NCI-H1417 treated with DMSO at 0.1 percent for 48 hours (cell line): ENCODE data around the gene DNAJC13.

Source experiments
- DNase-seq: peaks from one replicate; lab custom pipeline; 2025; lab: John Stamatoyannopoulos, UW

DNAJC13 gene

DNA sequence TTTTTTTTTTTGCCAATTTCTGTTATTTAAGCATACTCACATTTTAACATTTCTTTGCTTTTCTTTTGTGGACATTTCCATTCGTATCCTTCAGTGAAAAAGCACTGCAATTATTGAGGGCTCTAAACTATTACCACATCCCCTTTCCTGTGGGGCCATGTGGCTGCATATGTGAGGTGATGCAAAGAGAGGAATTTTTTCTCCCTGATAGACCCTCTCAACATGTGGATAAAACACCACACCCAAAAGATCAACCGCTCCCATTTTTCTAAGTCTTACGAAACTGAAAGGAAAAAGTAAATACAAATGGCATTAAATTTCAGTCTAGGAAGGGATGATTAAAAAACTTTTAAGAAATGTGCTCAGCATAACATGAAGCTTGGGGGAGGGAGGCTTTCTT, 68.8 kb downstream of the DNAJC13 start:
- DNase-seq: no peak

DNA sequence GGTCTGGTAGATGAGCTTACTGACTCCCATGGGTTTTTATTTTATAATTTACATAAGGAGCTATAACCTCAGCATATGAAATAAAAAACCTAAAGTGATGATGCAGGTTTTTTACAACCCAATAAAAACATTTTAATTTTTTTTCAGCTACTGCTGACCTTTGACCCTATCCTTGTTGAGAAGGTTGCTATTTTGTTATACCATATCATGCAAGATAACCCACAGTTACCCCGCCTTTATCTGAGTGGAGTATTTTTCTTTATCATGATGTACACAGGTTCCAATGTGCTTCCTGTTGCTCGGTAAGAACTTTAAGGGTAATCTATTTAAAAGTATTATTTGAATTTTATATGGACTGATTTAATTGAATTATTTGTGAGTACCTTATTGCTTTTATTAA, 70.8 kb downstream of the DNAJC13 start:
- no peak for DNase-seq

DNA sequence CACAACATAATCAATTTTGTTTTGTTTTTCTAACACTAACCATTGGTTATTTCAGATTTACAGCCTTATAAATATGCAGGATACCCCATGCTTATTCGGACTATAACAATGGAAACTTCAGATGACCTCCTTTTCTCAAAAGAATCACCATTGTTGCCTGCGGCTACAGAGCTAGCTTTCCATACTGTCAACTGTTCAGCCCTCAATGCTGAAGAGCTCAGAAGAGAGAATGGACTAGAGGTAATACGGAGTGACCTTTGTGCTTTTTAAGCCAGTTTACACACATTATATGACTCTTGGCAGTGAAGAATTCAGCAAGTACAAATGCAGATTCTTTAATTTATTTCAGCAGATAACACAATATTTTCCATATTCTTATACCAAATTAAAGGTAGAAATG, 81.8 kb downstream of the DNAJC13 start:
- DNase-seq: no peak

DNA sequence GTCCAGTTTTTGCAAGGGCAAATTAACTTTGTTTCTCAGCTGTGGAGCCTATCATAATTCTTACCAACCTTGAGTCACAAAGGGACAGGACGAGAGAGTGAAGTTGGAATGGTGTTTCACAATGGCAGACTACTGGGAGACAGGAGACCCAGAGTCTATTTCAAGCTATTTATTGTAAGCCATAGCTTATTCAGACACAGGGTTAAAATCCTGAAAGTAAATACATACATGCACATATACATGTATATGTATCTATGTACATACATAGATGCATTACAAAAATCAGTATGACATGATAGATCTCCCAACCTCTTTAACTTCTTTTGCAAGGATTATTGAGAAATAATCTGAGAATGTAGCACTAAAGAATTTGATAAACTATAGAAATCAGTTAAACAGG, 86.3 kb downstream of the DNAJC13 start:
- DNase-seq: no peak

DNA sequence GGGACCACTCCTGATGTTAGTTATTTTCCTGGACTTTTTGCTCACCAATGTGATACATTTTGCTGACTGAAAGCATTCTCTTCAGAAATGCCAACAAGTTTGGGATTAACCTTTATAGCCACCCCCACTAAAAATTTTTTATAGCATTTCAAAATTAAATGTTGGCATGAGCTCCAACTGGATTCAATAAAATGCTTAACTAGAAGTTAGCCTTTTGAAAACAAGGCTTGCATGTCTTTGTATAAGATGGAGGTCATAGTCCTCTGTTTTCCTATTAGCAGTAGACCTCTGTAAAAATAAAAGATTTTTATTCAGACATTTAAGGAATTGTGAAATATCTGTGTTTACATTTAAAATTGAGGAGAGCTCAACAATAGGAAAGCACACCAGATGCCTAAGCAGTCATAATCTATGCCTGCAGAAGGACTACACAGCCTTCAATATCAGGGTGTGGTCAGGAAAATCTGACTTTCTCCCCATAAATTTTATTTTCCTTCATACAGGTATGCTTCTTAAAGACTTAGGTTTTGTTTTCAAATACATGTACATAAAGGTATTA, 87.2 kb downstream of the DNAJC13 start:
- DNase-seq: no peak

DNA sequence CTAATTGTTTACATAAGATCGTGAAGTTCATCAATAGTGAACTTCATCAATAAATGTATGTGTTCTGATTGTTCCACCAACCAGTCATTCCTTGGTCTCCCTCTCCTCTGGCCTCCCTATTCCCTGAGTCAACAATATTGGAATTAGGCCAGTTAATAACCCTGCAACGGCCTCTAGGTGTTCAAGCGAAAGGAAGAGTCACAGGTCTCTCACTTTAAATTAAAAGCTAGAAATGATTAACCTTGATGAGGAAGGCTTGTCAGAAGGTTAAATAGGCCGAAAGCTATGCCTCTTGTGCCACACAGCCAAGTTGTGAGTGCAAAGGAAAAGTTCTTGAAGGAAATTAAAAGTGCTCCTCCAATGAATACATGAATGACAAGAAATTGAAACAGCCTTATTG, 90.4 kb downstream of the DNAJC13 start:
- DNase-seq: no peak

DNA sequence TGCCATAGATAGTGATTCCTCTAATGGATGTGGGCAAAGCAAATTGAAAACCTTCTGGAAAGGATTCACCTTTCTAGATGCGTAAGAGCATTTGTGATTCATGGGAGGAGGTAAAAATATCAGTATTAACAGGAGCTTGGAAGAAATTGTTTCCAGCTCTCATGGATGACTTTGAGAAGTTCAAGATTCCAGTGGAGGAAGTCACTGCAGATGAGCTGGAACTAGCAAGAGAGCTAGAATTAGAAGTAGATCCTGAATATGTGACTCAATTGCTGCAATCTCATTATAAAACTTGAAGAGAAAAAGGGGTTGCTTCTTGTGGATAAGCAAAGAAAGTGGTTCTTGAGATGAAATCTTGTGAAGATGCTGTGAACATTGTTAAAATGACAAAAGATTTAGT, 91.8 kb downstream of the DNAJC13 start:
- no peak for DNase-seq

DNA sequence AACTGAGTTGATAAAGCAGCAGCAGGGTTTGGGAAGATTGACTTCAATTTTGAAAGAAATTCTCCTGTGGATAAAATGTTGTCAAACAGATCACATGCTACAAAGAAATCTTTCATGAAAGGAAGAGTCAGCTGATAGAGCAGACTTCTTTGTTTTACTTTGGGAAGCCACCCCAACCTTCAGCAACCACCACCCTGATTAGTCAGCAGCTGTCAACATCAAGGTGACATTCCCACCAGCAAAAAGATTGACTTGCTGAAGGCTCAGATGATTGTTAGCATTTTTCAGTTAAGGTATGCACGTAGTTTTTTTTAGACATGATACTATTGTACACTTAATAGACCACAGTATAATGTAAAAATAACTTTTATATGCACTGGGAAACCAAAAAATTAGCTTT, 92.2 kb downstream of the DNAJC13 start:
- DNase-seq: no peak

DNA sequence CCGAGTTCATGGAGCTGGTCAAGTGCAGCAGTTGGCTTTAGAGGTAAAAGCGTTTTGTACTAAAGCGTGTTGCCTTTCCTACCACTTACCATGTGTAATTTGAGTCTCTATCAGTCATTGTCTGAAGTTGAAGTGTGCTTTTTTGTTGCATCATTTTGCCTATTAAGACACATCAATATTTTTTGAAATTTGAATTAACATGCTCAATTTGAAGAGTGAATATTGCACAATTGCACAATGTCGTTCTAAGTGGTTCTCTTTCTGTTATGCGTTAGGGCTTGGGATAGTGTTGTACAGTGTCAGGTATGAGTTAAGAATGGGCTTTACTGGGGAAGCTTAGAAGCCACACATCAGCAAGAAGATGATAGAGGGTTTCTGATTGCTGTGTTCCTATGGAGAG, 95.8 kb downstream of the DNAJC13 start:
- no peak for DNase-seq

DNA sequence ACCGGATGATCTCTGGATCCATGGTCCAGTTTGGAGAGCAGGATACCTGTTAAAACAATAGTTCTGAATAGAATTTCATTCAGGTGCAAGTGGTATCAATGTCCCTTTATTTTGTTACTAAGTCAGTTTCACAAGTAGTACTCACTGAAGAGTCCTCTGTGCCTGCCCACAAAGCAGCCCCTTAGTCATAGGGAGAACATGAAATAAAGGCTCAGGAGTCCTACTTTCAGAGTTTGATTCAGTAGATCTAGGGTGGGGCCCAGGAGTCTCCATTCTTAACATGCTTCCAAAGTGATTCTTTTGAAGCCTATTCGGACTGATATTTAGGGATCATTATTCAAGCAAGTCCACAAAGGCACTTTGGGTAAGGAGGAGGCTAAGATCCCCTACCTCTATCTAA, 100.0 kb downstream of the DNAJC13 start:
- DNase-seq: no peak

DNA sequence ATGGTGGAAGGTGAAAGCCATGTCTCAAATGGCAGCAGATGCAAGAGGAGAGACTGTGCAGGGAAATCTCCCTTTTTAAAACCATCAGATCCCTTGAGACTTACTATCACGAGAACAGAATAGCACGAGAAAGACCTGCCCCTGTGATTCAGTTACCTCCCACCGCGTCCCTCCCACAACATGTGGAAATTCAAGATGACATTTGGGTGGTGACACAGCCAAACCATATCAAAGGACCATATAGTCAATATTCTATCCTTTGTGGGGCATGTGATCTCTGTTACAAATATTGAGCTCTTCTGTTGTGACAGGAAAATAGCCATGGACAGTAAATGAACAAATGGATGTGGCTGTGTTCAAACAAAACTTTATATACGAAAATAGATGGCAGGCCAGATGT, 102.6 kb downstream of the DNAJC13 start:
- DNase-seq: no peak

DNA sequence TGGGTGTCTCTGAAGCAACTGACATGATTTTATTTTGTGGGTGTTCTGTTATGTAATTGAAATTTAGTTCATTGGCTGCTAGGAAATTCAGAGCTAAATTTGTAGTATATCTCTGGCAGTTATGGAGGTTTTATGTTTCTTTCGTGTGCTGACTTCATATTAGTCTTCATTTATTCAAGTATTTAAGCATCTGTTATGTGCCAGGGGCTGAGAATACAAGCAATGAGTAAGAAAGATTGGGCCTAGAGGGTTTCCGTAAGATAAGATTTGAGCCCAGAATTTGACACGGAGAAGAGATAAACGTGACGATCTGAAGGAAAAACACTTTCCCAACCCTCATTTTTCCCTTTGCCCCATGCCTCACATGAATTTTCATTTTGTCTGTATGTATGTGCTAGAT, 104.6 kb downstream of the DNAJC13 start:
- no peak for DNase-seq

DNA sequence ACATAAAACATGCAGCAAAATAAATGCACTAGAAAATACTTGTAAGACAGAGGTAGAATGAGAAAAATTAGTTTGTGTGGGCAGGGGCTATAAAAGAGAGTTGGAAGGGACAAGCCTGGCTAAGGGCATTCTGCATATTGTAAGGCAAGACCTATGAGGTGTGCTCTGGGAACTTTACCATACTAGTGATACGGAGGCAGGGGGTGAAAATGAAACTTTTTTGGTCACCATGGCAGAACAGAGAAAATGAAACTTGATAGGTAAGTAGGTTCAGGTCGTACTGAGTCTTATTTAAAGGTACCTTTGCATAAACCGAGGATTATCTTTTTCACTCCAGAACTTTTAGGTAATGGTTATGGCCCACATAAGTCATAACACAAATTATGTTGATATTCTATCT, 105.1 kb downstream of the DNAJC13 start:
- no peak for DNase-seq

DNA sequence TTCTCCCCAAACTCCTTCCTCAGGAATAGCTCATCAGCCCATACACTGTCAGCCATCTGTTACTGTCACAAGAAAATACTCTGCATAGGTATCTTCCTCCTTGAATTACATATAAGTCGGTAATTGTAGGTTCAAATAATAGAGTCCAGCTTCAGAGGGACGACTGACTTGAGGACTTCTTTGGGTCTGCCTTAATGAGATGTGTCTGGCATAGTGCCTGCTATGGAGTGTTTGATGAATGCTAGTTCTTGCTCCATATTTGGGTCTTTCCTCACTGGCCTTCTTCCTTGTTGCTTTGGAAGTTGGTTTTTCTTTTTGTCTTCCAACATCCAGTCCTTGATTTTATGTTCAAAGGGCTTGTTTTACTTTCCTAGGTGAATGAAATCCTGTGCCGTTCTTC, 113.3 kb downstream of the DNAJC13 start:
- no peak for DNase-seq

DNA sequence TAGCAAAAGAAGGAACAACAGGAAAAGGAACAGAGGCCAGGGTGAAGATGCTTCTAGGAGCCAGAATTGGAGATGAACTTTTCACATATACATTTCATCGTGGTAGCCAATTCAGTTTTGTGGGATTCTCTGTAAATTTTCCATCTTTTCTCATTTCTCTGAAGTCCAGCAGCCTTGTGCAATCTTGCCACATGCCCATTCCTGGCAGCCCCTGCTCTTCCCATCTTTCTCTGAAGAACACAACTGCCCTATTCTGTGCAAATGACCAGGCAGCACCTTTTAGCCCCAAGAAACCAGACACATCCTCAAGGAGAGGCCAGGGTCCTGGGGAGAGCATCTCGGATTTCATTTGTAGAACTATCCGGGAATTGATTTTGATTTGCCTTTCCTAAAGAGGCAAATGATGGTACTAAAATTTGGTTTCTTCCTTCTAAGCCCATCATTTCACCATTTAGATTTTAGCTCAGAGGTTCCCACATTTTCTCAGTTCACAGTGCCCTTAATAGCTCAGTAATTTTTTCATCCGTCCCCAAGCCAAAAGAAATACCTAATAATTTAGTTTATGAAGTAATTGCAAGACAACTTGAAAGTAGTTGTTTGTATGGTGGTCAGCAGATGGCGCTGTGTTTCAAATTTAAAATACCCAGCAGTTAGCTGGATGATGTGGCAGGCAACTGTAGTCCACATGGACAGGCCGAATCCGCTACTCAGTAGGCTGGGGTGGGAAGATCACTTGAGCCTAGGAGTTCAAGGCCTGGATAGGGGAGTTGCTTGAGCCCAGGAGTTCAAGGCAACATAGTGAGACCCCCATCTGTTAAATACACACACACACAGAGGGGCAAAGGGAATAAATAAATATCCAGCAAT, 118.5 kb downstream of the DNAJC13 start:
- peak; percentile 10 for DNase-seq

DNA sequence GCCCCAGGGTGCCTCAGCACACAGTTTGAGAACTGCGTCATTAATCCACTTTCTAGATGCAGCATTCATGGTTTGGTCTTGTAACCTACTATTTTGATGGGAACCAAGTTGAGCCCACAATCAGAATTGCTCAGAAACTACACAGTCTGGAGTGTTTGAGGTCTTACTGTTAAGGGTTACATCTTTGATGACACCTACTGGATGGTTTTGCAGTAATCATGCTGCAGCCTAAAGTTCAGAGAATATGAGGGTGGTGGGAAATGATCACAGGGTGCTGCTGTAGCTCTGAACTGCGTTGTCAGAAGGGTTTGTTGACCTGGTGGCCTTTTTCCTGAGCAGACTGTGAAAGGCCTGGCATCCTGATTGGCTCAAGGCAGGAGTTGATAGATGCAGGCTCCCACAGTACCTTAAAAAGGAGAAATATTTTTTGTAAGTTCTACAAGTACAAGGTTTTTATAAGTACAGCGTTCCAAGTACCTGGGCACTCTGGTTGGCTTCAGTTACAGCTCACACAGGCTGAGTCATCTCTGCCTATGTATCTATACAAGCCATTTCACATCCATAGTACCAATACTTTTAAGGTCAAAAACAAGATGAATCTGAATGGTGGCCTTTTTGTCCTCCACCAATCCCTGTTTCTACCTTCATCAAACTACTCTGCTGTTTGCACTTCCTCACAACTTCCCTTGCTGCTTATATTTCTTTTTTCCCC, 119.3 kb downstream of the DNAJC13 start:
- DNase-seq: no peak

DNA sequence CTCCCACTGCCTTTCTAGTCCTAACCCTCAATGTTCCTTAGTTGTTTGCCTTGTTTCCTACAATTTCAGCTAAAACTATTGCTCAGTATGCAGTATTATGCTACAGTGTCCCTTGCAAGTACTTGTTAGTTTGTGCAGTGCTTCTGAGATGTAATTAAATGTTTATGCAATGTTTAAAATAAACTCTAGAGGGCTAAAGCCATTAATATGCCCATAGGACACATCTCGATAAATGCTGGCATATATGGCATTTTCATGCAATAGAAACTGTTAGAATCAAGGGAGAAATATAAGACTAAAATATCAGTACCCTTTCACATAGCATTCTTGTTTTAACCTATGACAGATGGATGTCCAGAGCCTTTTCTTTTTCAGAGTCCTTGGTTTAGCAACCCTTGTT, 120.0 kb downstream of the DNAJC13 start:
- no peak for DNase-seq

DNA sequence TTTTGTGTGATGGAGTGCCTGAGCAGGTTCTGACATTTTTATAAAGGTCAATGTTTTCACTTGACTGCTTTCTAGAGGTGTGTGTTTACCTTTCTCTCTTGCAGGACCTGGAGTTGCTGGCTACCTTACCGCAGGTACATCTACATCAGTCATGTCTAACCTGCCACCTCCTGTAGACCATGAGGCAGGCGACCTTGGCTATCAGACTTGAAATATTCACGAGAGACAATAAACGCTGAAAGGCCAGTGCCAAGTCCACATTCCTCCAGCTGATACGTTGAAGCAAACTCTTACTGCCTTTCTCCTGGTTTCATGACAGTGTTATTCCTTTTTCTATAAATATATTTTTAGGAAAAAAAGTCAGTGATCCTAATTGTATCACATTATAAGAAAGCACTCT, 120.8 kb downstream of the DNAJC13 start:
- DNase-seq: no peak

DNA sequence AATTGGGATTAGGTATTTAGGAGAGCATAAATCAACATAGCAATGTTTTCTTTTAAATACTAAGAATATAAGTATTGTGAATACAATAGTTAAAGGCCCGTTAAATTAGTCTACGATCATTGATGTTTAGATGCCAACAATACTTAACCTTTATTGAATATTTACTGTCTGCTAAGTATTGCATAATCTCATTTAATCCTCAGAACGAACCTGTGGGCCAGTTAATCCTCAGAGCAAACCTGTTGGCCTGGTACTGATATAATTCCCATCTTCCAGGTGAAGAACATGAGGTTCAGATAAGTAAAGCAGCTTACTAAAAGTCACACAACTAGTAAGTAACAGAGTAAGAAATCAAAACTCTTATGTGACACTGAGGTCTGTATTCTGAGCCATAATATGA, 122.4 kb downstream of the DNAJC13 start:
- DNase-seq: no peak

DNA sequence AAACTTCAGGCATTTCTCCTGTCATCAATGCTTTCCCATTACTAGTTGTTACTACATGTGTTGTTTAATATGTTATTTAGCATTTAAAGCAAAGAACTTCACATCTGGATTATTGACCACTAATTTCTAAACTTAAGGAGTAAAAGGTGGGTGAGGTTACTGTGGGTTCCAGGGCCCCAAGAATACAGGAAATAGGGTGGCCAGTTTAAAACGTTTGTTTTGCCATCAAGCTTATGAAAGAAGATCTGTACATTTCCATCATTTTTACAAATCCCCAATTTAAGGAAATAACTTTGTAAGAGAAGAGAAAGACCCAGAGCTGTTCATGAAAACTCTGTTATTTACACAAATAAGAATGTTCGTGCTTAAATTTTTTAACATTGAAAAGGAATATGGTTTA, 125.3 kb downstream of the DNAJC13 start:
- DNase-seq: no peak

DNA sequence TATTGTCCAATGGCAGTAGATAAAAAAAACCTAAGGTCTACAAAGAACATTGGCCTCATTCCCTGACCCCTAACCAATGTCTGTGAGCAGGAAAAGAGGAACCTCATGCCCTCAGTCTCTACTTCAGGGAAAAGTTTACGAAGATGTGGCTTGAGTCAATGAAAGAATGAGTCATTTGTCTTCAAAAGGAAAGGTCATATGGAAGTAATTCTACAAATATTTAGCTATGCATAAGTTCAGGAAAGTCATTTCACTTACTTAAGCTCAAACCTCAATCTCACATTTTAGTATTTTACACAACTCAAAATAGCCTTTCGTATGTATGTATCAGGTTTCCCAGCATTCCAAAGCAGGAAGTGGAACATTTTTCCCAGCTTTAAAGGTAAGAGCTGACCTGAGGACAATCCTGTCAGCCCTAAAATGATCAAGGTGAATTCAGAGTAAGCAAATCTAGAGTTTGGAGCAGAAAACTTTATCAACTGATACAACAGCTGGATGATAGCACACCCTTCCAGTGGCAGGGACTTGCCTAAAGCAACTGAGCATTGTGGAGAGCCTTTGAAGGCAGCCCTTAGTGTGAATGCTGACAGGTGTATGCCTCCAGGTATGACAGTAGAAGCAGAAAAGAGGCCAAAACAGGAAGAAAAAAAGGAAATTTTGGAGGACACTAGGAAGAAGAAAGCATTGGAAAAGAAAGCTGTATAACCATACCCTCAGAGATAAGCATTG, 125.9 kb downstream of the DNAJC13 start:
- no peak for DNase-seq

DNA sequence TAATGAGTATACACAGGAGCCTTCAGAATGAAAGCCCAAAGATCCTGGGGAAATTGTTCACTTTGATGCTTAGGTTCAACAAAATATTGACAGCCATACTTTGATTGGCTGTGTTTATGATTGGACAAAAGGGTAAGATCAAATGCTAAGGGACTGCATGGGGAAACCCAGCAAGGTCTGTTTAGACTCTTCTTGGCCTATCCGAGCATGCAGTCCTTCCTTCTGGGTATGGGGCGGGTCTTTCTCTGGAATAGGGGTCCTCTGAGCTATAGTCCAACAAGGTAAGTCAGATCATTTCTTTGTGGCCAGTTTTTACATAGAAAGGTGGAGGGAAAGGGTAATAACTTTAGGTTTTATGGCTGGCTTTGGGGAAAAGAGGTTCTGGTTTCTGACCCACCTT, 126.8 kb downstream of the DNAJC13 start:
- DNase-seq: no peak

DNA sequence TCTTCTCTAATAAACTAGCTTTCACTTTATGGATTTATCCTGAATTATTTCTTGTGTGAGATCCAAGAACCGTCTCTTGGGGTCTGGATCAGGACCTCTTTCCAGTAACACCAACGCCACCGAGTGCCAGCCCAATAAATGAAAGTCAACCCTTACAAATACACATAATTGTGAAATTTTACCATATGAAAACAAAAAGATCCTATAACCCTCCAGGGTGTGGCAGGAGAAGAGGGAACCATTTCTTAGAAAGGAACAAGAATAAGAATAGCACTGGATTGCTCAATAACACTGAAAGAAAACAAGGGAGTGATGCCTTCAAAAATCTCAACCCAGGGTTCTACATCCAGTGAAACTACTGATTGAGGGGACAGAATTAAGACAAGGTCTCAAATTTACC, 128.2 kb downstream of the DNAJC13 start:
- DNase-seq: no peak
